Thymus (tissue), 11 donors: Measurements from ENCODE around the gene RERE. TPM values are rescaled to one million over a fixed set of nuclear protein-coding genes. Genes with fewer than 3 reads are reported as not detected.

ENCODE experiments used
- DNase-seq, 9 donors: peaks; one replicate each; pipeline ENCODE4 v3.0.0-alpha.2; 2013; ENCODE audit warnings: low spot score in 9 of 9, low read depth in 6 of 9, missing footprints in 1 of 9
- H3K27ac ChIP-seq, 2 donors: one replicate each; pipeline ENCODE4 v1.5.1; 2013; ENCODE audit warnings: control low read depth in 1 of 2, low read depth in 1 of 2, low read length in 1 of 2, mild to moderate bottlenecking in 1 of 2, moderate library complexity in 1 of 2
- H3K27me3 ChIP-seq, 2 donors: one replicate each; pipeline ENCODE4 v1.5.1; 2013; ENCODE audit warnings: low read length in 1 of 2; ENCODE audit not compliant: control insufficient read depth in 2 of 2, insufficient read depth in 1 of 2
- H3K36me3 ChIP-seq, 2 donors: one replicate each; pipeline ENCODE4 v1.5.1; 2013; ENCODE audit warnings: low read length in 1 of 2, mild to moderate bottlenecking in 1 of 2, moderate library complexity in 1 of 2; ENCODE audit not compliant: control insufficient read depth in 2 of 2, insufficient read depth in 2 of 2
- H3K4me1 ChIP-seq, 2 donors: one replicate each; pipeline ENCODE4 v1.5.1; 2013; ENCODE audit warnings: low read length in 2 of 2; ENCODE audit not compliant: control insufficient read depth in 2 of 2, insufficient read depth in 2 of 2
- H3K4me3 ChIP-seq, 2 donors: one replicate each; pipeline ENCODE4 v1.5.1; 2013; ENCODE audit warnings: low read length in 2 of 2, control low read depth in 1 of 2, mild to moderate bottlenecking in 1 of 2
- H3K9me3 ChIP-seq, 2 donors: one replicate each; pipeline ENCODE4 v1.5.1; 2013; ENCODE audit warnings: low read length in 1 of 2, mild to moderate bottlenecking in 1 of 2; ENCODE audit not compliant: control insufficient read depth in 2 of 2, insufficient read depth in 1 of 2
- WGBS: extraction: QIAGEN DNeasy Blood & Tissue Kit; methylation state at CpG from one replicate; pipeline ENCODE4 v1.1.7; 2013; 5-methylcytosine and 5-hydroxymethylcytosine counted together
- polyA plus RNA-seq: library from polyadenylated mRNA; stranded (reverse); fragments of 200-250 nt; gene quantifications from one replicate; pipeline ENCODE4 v1.2.3, GENCODE V29; 2013
- total RNA-seq: library from RNA; stranded (reverse); fragments of 120-200 nt; gene quantifications from one replicate; pipeline ENCODE4 v1.2.4, GENCODE V29; 2013
- donor health status: healthy.

RERE gene
- total and polyA plus RNA-seq, 2 donors: 22.9 to 37.7 TPM

DNA sequence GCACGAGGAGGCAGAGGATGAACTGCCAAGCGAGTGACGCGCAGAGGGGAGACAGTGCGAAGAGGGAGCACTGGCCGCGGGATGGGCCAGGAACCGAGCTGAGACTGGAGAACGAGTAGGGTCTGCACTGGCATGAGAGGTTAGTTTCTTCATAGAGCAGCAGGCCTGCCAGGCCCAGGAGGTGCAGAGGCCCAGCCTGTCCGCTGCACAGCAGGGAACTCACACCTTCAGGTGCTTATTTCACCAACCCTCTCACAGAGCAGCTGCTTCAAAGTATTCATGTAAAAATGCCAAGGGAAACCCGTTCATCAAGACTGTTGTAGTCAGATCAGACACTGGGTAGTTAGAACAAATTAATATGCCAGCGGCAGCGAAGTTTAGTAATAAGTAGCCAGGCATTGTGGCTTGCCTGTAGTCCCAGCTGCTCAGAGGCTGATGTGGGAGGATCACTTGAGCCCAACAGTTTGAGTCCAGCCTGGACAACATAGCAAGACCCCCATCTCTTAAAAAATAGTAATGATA, 355.0 kb downstream of the RERE start:
- no peak overlapping the region for H3K4me3 ChIP-seq
- H3K9me3 ChIP-seq: no peaks in the 10 kb centered on the region
- peak overlapping the region in 1 of 2 donors; percentile 56 for H3K27ac ChIP-seq
- H3K27me3 ChIP-seq: no peaks in the 10 kb centered on the region
- DNase-seq: no peak
- H3K36me3 ChIP-seq: peaks cover 0 to 11% of the 10 kb centered on the region in 2 donors
- H3K4me1 ChIP-seq: peaks cover 18 to 23% of the 10 kb centered on the region in 2 donors
- WGBS: 95% methylated on average over 13 of the region's 13 CpGs

DNA sequence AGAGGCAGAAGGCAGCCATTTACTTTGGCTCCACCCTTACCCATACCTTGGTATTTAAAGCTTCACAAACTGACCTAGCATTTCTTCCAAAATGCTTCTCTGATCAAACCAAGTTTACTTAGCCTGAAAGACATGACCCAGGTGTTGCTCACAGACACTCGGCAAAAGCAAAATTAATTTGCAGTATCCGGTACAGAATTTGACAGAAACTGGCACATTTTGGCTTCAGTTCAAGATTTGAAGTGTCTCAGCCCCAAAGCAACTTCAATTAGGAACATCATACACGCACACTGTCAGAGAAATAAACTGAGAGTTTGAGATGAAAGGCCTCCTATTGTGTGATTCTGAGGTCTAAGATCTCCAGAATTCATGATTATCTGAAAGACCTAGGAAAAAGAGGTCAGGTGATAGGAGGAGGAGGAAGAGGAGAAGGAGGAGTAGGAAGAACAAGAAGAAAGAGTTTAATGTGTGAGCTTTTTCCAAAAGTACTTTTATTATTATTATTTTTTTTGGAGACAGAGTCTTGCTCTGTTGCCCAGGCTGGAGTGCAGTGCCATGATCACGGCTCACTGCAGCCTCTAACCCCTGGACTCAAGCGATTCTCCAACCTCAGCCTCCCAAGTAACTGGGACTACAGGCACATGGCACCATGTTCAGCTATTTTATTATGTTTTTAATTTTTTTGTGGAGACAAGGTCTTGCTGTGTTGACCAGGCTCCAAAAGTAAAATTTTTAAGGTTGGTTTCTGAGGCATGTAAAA, 355.9 kb downstream of the RERE start:
- WGBS: 70% methylated on average over 5 of the region's 5 CpGs
- Histone ChIP-seq H3K9me3 (no peaks in the 10 kb centered on the region), H3K4me1 (peaks cover 18 to 24% of the 10 kb centered on the region in 2 donors), H3K27me3 (no peaks in the 10 kb centered on the region), H3K36me3 (peaks cover 0 to 11% of the 10 kb centered on the region in 2 donors), H3K27ac (no peak overlapping the region), H3K4me3 (no peak overlapping the region)
- DNase-seq: no peak

DNA sequence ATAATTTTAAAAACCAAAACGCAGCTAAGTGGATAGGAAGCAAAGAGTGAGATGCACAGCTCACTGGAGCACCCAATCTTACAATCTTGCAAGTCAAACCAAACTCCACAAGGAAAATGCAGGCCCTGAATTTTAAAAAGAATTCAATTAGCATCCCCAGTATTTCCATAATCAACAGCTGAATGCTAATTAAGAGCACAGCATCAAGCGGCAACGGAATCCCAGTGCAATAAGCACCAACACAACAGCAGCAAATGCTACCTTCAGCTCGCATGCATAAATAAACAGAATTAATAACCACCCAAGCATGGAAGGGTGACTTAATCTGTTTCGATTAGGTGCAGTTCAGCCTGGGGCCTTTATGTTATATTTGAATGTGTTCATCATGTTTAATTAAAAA, 356.7 kb downstream of the RERE start:
- H3K27ac ChIP-seq: no peak overlapping the region
- H3K4me1 ChIP-seq: peaks cover 18 to 25% of the 10 kb centered on the region in 2 donors
- WGBS: 97% methylated on average over 5 of the region's 5 CpGs

DNA sequence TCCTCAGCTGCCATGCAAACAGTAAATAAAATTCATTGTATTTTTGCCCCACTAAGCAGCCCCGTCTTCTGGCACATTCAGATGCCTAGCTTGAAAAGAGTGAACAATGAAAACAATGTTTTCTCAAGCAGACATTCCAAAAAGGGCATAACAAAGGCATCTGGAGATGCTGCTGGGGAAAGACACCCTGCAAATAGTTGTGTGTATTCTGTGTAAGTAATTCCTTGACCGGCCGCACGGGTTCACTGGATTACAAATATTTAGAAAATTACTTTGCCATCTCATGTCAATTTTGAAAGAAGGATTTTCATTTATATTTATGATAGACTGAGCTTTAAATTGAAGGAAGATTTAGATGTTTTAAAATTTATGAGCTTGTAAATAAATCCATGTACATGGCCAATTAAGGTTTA, 357.3 kb downstream of the RERE start:
- Histone ChIP-seq H3K27ac (no peak overlapping the region), H3K36me3 (peaks cover 0 to 7% of the 10 kb centered on the region in 2 donors), H3K4me3 (no peak overlapping the region), H3K4me1 (peaks cover 18 to 25% of the 10 kb centered on the region in 2 donors), H3K27me3 (no peaks in the 10 kb centered on the region), H3K9me3 (no peaks in the 10 kb centered on the region)
- no peak for DNase-seq
- over 99% methylated on average over 4 of the region's 4 CpGs for WGBS

More for the DNA sequence above, 356.7 kb downstream of the RERE start:
- H3K9me3 ChIP-seq: no peaks in the 10 kb centered on the region
- no peaks in the 10 kb centered on the region for H3K27me3 ChIP-seq
- DNase-seq: no peak
- no peak overlapping the region for H3K4me3 ChIP-seq
- peaks cover 0 to 10% of the 10 kb centered on the region in 2 donors for H3K36me3 ChIP-seq

DNA sequence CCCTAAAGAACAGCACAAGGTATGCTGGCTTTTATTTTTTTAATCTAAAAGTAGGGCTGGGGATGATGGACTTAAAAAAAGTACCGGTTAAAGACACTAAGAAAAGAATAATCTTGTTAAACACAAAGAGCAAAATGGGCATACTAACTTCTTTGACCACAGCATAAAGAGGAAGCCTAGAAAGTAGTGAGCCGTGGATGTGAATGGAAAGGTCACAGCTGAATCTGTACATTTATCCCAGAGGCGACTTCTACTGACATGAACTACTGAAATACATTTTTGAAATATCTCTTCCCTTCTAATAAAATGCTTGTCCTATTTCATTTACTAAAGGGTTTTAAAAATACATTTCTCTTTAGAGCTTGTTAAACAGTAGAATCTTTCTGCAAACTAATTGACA, 358.8 kb downstream of the RERE start:
- peaks cover 0 to 4% of the 10 kb centered on the region in 2 donors for H3K36me3 ChIP-seq
- no peak overlapping the region for H3K4me3 ChIP-seq
- no peaks in the 10 kb centered on the region for H3K27me3 ChIP-seq
- WGBS: 96% methylated on average over 3 of the region's 3 CpGs
- DNase-seq: no peak
- no peaks in the 10 kb centered on the region for H3K9me3 ChIP-seq
- peaks cover 17 to 18% of the 10 kb centered on the region in 2 donors for H3K4me1 ChIP-seq
- no peak overlapping the region for H3K27ac ChIP-seq

DNA sequence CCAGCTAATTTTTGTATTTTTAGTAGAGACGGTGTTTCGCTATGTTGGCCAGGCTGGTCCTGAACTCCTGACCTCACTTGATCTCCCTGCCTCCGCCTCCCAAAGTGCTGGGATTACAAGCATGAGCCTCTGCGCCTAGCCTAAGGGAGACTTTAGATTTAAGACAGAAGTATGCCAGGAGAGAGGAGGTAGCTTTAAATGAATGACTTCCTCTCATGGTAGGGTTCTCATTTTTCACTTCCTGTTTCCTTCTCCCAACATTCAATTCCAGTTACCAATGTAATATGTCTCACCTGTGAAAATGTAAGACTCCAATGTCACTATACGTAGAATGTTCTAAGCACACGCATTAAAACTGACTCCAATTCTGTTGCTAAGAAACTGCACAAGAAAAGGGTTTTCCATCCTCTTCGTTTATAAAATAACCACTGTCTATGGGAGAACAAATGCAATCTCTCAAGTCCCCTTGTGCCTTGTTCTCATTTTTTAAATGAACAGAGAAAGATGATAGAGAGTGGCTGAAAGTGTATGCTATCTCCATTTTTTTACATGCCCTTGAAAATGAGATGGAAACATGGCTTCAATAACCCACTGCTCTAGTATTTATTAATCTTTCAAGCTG, 359.6 kb downstream of the RERE start:
- Histone ChIP-seq H3K27me3 (no peaks in the 10 kb centered on the region), H3K4me3 (no peak overlapping the region), H3K9me3 (no peaks in the 10 kb centered on the region), H3K4me1 (peaks cover 10 to 13% of the 10 kb centered on the region in 2 donors), H3K36me3 (peaks cover 0 to 4% of the 10 kb centered on the region in 2 donors), H3K27ac (no peak overlapping the region)
- no peak for DNase-seq
- 89% methylated on average over 7 of the region's 7 CpGs for WGBS

DNA sequence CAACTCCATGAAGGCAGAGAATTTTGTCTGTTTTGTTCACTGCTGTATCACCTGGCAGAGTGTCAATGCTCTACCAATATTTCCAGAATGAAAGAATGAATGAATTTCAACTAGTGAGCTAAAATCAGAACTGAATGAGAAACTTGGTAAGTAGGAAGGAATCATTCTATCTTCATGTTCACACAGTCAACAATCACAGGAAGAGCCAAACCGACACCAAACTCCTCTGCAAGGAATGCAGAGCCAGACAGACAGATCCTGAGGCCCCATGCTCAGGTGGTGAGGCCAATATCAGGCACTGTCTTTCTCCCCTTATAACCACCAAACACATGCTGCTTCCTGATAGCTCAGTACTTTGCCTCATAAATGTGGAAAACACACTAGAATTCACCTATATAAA, 360.4 kb downstream of the RERE start:
- Histone ChIP-seq H3K4me1 (peaks cover 2 to 5% of the 10 kb centered on the region in 2 donors), H3K36me3 (peaks cover 0 to 4% of the 10 kb centered on the region in 2 donors), H3K4me3 (no peak overlapping the region), H3K27me3 (no peaks in the 10 kb centered on the region), H3K9me3 (no peaks in the 10 kb centered on the region), H3K27ac (no peak overlapping the region)
- no peak for DNase-seq
- WGBS: 25% methylated on average over 1 of the region's 1 CpG

DNA sequence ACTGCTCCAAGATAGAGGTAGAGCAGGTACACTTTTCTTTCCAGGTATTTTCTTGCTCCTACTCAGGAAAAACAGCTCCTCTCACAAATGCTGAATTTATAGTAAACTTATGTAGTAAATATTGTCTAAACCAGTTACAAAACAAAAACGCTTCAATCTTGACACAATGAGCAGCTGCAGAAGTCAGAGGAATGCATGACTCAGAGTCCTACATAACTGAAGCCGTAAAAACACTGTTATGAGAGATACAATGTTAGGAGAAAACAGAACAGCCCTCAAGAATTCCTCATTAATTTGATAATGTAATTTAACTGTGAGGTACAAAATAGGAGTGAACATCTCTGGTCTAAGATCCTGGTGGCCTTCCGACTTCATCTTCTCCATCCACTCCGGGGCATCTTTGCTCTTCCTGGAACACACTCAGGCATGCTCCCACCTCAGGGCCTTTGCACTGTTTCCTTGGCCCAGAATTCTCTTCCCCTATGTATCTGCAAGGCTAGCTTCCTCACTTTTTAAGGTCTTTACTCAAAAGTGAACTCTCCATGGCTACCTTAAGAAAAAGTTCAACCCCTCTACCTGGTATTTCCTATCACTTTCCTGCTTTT, 361.0 kb downstream of the RERE start:
- H3K4me1 ChIP-seq: peaks cover 2 to 4% of the 10 kb centered on the region in 2 donors

More for the DNA sequence above, 361.0 kb downstream of the RERE start:
- no peak overlapping the region for H3K4me3 ChIP-seq
- no peaks in the 10 kb centered on the region for H3K9me3 ChIP-seq
- H3K36me3 ChIP-seq: peaks cover 0 to 4% of the 10 kb centered on the region in 2 donors
- H3K27me3 ChIP-seq: no peaks in the 10 kb centered on the region
- DNase-seq: no peak
- WGBS: 92% methylated on average over 4 of the region's 4 CpGs
- H3K27ac ChIP-seq: no peak overlapping the region
